ENCODE data around the gene FNDC3B.

GRCh38 chr3:172313671-172314070 lies 274.3 kb downstream of the FNDC3B start:
- TF ChIP-seq CTCF (IDR thresholded peaks at IDR 0.05), result no peak
- no peak for TF ChIP-seq EZH2 (IDR thresholded peaks at IDR 0.05; ENCODE audit: borderline replicate concordance, insufficient read depth, low read depth, low read length, poor library complexity, severe bottlenecking)

Measured in B cell (primary cell).